ENCODE measurements around the gene FCHSD2.
"Not testable (repeated sequence)": the region's sequence is repeated elsewhere in the genome, so short reads cannot be mapped to it uniquely, and the experiment has no call there.

Gene FCHSD2

DNA sequence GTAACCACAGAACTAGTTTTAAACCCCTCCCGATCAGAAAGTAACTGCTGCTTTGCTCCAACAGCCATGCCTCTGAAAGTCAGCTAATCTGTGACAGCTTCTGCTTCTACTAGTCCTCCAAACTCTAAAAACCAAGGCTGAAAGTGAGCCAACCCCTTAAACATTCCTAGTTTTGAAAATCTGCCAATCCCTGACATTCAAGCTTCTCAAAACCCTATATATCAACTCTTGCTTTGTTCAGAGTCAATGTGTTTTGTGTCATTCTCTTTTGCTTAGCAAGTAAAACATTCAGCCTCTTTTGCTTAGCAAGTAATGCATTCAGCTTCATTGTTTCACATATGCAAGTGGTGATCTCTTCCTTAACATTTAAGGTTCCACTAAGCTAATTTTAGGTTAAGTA lies 271.0 kb downstream of the FCHSD2 start:
- no peak for DNase-seq (ENCODE audit: low read depth in 2 of 2)

DNA sequence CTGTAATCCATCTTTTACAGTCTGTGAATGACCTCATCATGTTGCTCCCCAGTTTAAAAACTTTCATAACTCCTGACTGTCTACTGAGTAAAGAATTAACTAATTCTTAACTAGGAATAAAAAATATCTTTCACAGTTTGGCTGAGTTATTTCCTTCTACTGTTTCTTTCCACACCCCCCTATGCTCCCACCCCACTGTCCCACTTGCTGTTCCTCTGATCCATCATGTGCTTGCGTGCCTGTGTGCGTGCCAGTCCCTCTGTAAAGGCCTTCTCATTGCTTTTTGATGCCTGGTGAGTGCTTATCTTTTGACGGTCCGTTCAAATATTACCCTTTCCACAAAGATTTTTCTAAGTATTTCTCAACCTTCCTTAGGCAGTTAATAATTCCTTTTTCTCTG lies 272.3 kb downstream of the FCHSD2 start:
- DNase-seq (ENCODE audit: low read depth in 2 of 2): no peak

DNA sequence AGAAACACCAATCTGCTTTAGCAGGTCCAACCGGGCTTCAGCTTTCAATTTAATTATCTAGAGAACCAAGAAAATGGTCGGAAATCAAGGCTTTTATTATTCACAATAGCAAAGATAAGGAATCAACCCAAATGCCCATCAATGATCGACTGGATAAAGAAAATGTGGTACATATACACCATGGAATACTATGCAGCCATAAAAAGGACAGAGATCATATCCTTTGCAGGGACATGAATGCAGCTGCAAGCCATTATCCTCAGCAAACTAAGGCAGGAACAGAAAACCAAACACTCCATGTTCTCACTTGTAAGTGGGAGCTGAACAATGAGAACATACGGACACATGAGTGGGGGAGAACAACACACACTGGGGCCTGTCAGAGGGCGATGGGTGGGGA lies 274.1 kb downstream of the FCHSD2 start:
- no peak for DNase-seq (ENCODE audit: low read depth in 2 of 2)

- DNase-seq (ENCODE audit: low read depth in 2 of 2): no peak
Measured at GRCh38 chr11:72864702-72865655, 277.1 kb downstream of the FCHSD2 start.

DNA sequence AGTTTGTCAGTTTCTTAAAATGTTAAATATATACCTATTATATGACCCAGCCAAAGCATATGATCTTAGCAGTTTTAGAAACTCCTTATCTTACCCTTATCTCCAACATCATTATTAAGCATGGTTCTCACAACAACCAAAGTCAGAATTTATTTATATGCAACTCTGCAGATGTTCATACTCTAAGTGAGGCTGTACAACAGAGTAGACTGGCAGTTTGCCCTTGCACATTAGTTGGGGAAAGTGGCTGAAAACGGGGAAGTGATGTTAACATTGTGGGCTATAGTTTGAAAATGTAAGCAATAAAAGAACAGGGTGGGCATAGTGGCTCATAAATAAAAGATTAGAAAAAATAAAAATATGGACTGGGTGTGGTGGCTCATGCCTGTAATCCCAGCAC lies 278.2 kb downstream of the FCHSD2 start:
- DNase-seq (ENCODE audit: low read depth in 2 of 2): no peak

DNA sequence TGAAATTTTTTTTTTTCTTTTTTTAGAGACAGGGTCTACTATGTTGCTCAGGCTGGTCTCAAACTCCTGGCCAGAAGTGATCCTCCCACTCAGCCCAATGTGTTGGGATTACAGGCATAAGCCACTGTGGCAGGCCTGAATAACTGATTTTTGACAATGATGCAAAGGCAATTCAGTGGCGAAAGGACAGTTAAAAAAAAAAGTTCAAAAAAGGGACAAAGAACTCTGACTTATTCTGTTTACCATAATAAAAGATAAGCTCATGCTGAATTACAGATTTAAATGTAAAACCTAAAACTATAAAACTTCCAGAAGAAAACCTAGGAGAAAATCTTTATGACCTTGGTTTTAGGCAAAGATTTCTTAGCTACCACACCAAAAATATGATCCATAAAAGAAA lies 279.0 kb downstream of the FCHSD2 start:
- no peak for DNase-seq (ENCODE audit: low read depth in 2 of 2)

GRCh38 chr11:72860592-72860991 lies 281.5 kb downstream of the FCHSD2 start:
- DNase-seq (ENCODE audit: low read depth in 2 of 2): no peak

DNA sequence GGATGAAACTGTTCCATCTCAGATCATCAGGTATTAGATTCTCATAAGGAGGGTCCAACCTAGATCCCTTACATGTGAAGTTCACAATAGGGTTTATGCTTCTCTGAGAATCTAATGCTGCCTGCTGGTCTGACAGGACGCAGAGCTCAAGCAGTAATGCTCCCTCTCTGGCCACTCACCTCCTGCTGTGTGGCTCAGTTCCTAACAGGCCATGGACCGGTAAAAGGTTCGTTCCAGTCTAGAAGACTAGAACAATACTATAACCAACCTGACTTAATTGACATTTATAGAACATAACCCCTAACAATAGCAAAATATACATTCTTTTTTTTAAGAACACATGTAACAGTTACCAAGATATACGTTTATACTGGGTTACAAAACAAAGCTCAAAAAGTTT lies 282.1 kb downstream of the FCHSD2 start:
- no peak for DNase-seq (ENCODE audit: low read depth in 2 of 2)

GRCh38 chr11:72859126-72859525 lies 283.0 kb downstream of the FCHSD2 start:
- DNase-seq (ENCODE audit: low read depth in 2 of 2): no peak

DNA sequence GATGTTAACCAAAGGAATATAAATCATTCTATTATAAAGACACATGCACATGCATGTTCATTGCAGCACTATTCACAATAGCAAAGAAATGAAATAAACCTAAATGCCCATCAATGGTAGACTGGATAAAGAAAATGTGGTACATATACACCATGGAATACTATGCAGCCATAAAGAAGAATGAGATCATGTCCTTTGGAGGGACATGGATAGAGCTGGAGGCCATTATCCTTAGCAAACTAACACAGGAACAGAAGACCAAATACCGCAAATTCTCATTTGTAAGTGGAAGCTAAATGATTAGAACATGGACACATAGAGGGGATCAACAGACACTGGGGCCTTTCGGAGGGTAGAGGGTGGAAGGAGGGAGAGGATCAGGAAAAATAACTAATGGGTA lies 283.9 kb downstream of the FCHSD2 start:
- DNase-seq (ENCODE audit: low read depth in 2 of 2): not testable (repeated sequence)

DNA sequence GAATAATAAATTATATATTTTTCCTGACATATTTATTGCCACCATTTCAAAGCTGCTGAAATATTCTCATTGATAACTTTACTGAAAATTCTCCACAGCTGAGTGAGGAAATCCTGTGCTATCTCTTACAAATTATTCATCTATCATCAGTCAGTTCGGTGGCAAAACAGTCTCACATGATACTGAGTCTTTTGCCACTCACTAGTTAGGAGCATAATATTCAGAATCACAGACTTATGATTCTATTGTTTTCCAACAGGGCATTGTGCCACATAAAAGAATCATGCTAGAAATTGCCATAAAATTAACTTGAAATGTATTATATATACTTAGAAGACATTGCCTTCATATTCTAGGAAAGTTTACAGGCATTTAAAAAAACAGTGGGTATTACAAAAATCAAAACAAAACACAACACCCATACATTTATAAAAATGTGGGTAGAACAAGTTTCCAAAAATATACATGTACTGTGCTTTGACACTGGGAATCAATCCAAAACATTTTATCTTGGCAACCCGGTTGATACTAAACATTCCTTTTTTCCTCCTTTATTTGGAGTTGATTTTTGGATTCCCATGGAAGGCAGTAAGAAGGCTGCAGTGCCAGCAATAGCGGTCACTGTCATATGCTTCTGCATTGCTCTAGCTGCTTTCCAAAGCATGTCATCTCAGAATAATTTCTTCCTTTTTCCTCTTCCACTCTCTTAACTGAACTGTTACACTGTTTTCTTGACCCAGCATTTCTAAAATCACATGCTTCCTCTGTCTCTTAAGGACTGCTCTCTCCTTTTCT lies 285.4 kb downstream of the FCHSD2 start:
- DNase-seq (ENCODE audit: low read depth in 2 of 2): no peak

- DNase-seq (ENCODE audit: low read depth in 2 of 2): no peak
Measured at GRCh38 chr11:72856065-72856464, 286.1 kb downstream of the FCHSD2 start.

GRCh38 chr11:72851726-72852125 lies 290.4 kb downstream of the FCHSD2 start:
- DNase-seq (ENCODE audit: low read depth in 2 of 2): no peak

GRCh38 chr11:72850832-72851231 lies 291.3 kb downstream of the FCHSD2 start:
- DNase-seq (ENCODE audit: low read depth in 2 of 2): no peak

GRCh38 chr11:72848846-72849466 lies 293.2 kb downstream of the FCHSD2 start:
- DNase-seq (ENCODE audit: low read depth in 2 of 2): no peak

DNA sequence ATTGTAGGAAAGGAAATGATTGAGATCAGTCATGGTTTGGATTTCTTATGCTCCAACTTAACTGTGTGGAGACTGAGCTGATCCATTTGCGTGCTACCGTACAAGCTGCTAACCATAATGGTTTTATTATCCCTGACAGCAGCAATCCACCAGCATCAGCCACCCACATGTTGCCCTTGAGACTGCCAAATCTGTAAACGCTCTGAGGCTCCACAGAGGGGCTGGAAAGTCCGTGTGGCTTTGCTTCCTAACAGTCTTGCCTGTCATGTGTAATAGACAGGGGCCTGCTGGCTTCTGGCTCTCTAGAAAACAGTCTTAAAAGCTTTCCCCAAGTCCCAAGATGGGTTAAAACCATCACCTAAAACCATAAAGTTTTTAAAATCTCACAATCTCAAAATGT lies 297.8 kb downstream of the FCHSD2 start:
- DNase-seq (ENCODE audit: low read depth in 2 of 2): no peak

DNA sequence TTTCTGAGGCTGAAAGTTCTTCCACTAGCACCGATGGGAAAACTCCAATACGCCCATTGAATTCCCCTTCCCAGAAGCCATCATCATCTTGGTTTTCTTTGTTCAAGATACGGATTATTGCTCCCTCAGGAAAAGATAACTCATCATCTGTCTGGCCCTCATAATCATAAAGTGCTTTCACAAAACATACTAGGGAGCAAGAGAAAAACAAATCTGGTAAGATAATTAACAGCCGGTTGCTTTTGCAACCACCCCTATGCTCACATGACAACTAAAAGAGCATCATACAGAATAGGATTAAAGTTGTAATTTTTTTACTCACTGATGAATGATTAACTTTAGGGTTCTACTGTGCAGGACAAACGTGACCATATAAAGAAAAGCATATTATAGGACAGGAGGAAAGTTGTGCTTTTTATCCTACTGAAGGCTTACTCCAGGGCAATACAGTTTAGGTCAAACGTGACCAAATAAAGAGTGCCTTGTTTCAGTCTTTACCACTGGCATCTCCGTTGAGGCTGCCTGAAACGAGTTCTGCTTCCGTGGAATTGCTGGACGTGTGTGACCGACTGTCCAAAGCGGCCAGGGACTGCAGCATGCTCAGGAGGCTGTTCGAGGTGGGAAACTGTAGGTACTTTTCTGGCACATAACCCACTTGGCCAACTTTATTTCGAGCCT lies 299.3 kb downstream of the FCHSD2 start:
- DNase-seq (ENCODE audit: low read depth in 2 of 2): no peak

DNA sequence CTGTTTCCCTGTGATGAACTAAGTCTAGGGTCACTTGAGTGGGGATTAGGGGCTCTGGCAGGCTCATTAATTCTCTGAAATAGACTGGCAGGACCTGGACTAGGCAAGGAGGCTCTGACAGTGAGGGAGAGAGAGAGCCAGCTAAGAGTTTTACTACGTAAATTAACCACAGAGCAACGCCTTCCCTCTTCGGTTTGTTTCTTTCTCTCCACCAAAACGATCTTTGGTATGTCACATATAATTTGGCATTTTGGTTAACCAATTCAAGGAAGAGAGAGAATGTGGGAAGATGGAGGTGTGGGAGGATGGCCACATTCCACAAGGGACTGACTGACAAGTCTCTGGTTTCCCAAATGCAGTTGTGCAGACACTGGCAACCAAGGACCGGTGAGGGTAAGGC lies 300.0 kb downstream of the FCHSD2 start:
- no peak for DNase-seq (ENCODE audit: low read depth in 2 of 2)

DNA sequence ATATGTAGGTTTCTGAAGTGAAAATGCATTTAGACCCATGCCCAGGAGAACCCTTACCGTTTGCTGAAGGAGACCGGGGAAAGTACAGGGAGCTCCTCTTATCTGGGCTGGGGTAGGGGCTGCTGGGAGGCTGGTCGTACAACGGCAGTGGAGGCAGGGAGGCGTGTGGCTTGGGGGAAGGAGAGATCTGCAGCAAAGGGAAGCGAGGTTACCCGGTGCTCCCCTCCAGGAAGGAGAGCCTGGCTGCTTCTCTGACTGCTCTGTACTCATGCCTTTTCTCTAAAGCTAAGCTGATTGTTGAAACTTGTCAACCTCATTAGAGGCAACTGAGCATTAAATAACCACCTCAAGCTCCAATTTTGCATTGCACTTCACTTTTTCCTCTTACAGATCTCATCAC lies 300.7 kb downstream of the FCHSD2 start:
- no peak for DNase-seq (ENCODE audit: low read depth in 2 of 2)

- DNase-seq (ENCODE audit: low read depth in 2 of 2): no peak
Measured at GRCh38 chr11:72840780-72841179, 301.3 kb downstream of the FCHSD2 start.

DNA sequence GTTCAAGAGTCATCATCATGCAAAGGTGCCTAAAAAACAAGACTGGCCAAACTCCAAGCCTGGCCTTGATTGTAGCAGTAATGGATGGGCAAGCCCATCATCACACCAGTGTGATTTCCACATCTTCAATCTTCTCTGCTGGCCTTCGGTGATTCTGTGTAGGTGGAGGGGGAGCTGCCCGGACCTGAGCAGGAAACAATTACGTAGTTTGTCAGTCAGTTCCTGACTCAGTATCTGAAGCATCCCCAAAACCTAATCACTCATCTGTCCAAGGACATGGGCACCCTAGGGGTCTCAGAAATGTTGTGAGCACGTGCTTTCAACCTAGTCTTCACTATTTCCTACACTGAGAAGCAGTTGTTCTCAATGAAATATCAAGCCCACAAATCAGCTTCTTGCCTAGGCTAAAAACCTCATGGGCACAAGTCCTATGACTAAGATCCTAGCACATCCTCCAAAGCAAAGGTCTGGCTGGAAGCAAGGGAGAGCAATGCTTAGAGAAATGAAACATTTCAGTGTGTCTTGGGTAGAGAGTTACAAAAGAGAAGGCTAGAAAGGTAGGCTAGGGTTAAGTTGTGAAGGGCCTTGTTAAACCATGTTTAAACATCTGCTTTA lies 303.3 kb downstream of the FCHSD2 start:
- DNase-seq (ENCODE audit: low read depth in 2 of 2): no peak
